GM23338 (cell line): ENCODE measurements around the gene CD7. TPM values are rescaled to one million over a fixed set of nuclear protein-coding genes. Genes with fewer than 3 reads are reported as not detected.
"Not testable (repeated sequence)": the region's sequence is repeated elsewhere in the genome, so short reads cannot be mapped to it uniquely, and the experiment has no call there.

Source experiments
- ATAC-seq: fragments of 200-7000 bp; cut with Tn5 transposase; 3 replicates; pipeline ENCODE4 v1.9.1; 2020
- DNase-seq: peaks from one replicate; pipeline ENCODE4 v3.0.0-alpha.2; 2015; ENCODE audit warnings: low spot score
- H2AFZ ChIP-seq: fragments of 200-600 bp; sonication (generic); 2 replicates; pipeline ENCODE4 v1.8.0; 2016; ENCODE audit warnings: antibody characterized with exemption, mild to moderate bottlenecking, moderate library complexity
- H3F3A ChIP-seq: fragments of 200-600 bp; sonication (generic); replicated peaks from 2 replicates; pipeline ENCODE4 v1.8.0; 2017; ENCODE audit warnings: antibody characterized with exemption, mixed run types, low read depth
- H3K27ac ChIP-seq: fragments of 200-600 bp; sonication (generic); 2 replicates; pipeline ENCODE4 v1.6.1; 2016; ENCODE audit warnings: low read depth
- H3K27me3 ChIP-seq: fragments of 200-600 bp; sonication (generic); 2 replicates; pipeline ENCODE4 v1.8.0; 2016; ENCODE audit warnings: mild to moderate bottlenecking, mixed run types, moderate library complexity; ENCODE audit not compliant: insufficient read depth
- H3K36me3 ChIP-seq: fragments of 200-600 bp; sonication (generic); 2 replicates; pipeline ENCODE4 v1.8.0; 2016; ENCODE audit warnings: mild to moderate bottlenecking; ENCODE audit not compliant: insufficient read depth
- H3K4me1 ChIP-seq: fragments of 200-600 bp; sonication (generic); 2 replicates; pipeline ENCODE4 v1.8.0; 2016; ENCODE audit warnings: mild to moderate bottlenecking, moderate library complexity; ENCODE audit not compliant: insufficient read depth
- H3K4me2 ChIP-seq: fragments of 200-600 bp; sonication (generic); 2 replicates; pipeline ENCODE4 v1.7.1; 2017; ENCODE audit warnings: mixed run types
- H3K4me3 ChIP-seq: fragments of 200-600 bp; sonication (generic); 2 replicates; pipeline ENCODE4 v1.6.1; 2016; ENCODE audit warnings: mixed run types
- H3K79me2 ChIP-seq: fragments of 200-600 bp; sonication (generic); replicated peaks from 2 replicates; pipeline ENCODE4 v1.8.0; 2017; ENCODE audit warnings: mild to moderate bottlenecking; ENCODE audit not compliant: insufficient read depth
- H3K9me2 ChIP-seq: fragments of 200-600 bp; sonication (generic); 2 replicates; pipeline ENCODE4 v1.8.0; 2017; ENCODE audit not compliant: insufficient read depth
- H4K20me1 ChIP-seq: fragments of 200-600 bp; sonication (generic); replicated peaks from 2 replicates; pipeline ENCODE4 v1.8.0; 2017; ENCODE audit warnings: mild to moderate bottlenecking; ENCODE audit not compliant: insufficient read depth
- H3K27ac Mint-ChIP-seq: 2 replicates; pipeline ENCODE4 v1.8.0; 2020; ENCODE audit warnings: inconsistent platforms, mild to moderate bottlenecking, moderate library complexity, mixed read lengths
- H3K27me3 Mint-ChIP-seq: 3 replicates; pipeline ENCODE4 v1.8.0; 2022; ENCODE audit warnings: low read depth, mild to moderate bottlenecking, moderate library complexity, mixed read lengths, inconsistent platforms; ENCODE audit not compliant: insufficient read depth, poor library complexity
- H3K36me3 Mint-ChIP-seq: 3 replicates; pipeline ENCODE4 v1.8.0; 2021; ENCODE audit warnings: low read depth, mild to moderate bottlenecking, inconsistent platforms, moderate library complexity, mixed read lengths
- H3K4me1 Mint-ChIP-seq: 3 replicates; pipeline ENCODE4 v1.8.0; 2020; ENCODE audit warnings: mild to moderate bottlenecking, inconsistent platforms, mixed read lengths
- H3K4me3 Mint-ChIP-seq: 3 replicates; pipeline ENCODE4 v1.8.0; 2021; ENCODE audit warnings: moderate library complexity, mild to moderate bottlenecking, inconsistent platforms, mixed read lengths
- H3K9me3 Mint-ChIP-seq: 3 replicates; pipeline ENCODE4 v1.8.0; 2020; ENCODE audit warnings: moderate library complexity, mild to moderate bottlenecking, inconsistent platforms, mixed read lengths
- EZH2phosphoT487 ChIP-seq: fragments of 200-600 bp; sonication (generic); IDR thresholded peaks from one replicate; pipeline ENCODE4 v1.8.1; 2018; ENCODE audit warnings: antibody characterized with exemption; ENCODE audit not compliant: unreplicated experiment
- JUNB ChIP-seq: IDR thresholded peaks from one replicate; pipeline ENCODE4 v1.6.1; 2016; ENCODE audit warnings: antibody characterized with exemption; ENCODE audit not compliant: unreplicated experiment
- ZNF331 ChIP-seq: fragments of 250-450 bp; sonication (Bioruptor Pico); IDR thresholded peaks from 2 replicates; pipeline ENCODE4 v1.5.0; 2020; ENCODE audit warnings: low read depth, mild to moderate bottlenecking, moderate library complexity
- polyA plus RNA-seq: library from polyadenylated mRNA; unstranded; fragments of >200 nt; fragmentation: Nextera tagmentation; extraction: Ambion mirVana; gene quantifications from 2 replicates; pipeline ENCODE4 v1.2.1, GENCODE V29; 2016
- total RNA-seq: library from RNA; depleted of rRNA; stranded (reverse); fragments of >200 nt; shearing (Covaris generic); gene quantifications from 2 replicates; pipeline ENCODE4 v1.2.3, GENCODE V29; 2014
- TF ChIP-seq, protein P1 (sequence below): IDR thresholded peaks from one replicate; pipeline ENCODE4 v1.6.1; 2018; ENCODE audit warnings: antibody characterized with exemption; ENCODE audit not compliant: unreplicated experiment
- TF ChIP-seq, protein P2 (sequence below), 2 experiments: fragments of 200-600 bp in 1 of 2; sonication (generic) in 1 of 2; conservative IDR thresholded peaks; 2 replicates each; pipeline versions ENCODE4 v1.5.1 to v1.6.1; 2016 to 2017; ENCODE audit warnings: antibody characterized with exemption in 2 of 2, low read depth in 2 of 2, mild to moderate bottlenecking in 2 of 2, moderate library complexity in 1 of 2
- TF ChIP-seq, protein P3 (sequence below): IDR thresholded peaks from 2 replicates; pipeline ENCODE4 v1.6.1; 2016; ENCODE audit warnings: antibody characterized with exemption

The CD7 gene
- total and polyA plus RNA-seq, 2 experiments from 2014 or later = 0.42 to 0.44 TPM

DNA sequence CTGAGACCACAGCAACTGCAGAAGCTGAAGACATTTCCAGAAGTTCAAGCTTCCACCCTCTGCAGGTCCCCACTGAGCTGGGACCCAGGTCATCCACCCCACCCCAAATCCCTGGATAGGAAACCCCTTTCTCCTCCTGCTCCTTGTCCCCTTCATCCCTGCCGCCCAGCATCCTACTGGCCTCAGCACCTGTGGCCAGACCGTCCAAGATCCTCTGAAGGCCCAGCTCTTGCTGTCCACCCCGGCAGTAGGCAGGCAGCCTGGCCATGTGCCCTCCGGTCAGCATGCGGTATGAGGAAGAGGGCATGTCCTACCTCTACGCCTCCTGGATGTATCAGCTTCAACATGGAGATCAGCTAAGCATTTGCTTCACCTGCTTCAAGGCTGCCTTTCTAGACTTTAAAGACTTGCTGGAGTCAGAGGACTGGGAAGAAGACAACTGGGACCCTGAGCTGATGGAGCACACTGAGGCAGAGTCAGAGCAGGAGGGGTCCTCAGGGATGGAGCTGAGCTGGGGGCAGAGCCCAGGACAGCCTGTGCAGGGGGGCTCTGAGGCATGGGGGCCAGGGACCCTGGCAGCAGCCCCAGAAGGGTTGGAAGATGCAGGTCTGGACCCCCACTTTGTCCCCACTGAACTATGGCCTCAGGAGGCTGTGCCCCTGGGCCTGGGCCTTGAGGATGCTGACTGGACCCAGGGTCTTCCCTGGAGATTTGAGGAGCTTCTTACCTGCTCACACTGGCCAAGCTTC, 44.7 kb upstream of the CD7 start (continued):
- TF ChIP-seq, protein P1, sequence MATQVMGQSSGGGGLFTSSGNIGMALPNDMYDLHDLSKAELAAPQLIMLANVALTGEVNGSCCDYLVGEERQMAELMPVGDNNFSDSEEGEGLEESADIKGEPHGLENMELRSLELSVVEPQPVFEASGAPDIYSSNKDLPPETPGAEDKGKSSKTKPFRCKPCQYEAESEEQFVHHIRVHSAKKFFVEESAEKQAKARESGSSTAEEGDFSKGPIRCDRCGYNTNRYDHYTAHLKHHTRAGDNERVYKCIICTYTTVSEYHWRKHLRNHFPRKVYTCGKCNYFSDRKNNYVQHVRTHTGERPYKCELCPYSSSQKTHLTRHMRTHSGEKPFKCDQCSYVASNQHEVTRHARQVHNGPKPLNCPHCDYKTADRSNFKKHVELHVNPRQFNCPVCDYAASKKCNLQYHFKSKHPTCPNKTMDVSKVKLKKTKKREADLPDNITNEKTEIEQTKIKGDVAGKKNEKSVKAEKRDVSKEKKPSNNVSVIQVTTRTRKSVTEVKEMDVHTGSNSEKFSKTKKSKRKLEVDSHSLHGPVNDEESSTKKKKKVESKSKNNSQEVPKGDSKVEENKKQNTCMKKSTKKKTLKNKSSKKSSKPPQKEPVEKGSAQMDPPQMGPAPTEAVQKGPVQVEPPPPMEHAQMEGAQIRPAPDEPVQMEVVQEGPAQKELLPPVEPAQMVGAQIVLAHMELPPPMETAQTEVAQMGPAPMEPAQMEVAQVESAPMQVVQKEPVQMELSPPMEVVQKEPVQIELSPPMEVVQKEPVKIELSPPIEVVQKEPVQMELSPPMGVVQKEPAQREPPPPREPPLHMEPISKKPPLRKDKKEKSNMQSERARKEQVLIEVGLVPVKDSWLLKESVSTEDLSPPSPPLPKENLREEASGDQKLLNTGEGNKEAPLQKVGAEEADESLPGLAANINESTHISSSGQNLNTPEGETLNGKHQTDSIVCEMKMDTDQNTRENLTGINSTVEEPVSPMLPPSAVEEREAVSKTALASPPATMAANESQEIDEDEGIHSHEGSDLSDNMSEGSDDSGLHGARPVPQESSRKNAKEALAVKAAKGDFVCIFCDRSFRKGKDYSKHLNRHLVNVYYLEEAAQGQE = no peak

DNA sequence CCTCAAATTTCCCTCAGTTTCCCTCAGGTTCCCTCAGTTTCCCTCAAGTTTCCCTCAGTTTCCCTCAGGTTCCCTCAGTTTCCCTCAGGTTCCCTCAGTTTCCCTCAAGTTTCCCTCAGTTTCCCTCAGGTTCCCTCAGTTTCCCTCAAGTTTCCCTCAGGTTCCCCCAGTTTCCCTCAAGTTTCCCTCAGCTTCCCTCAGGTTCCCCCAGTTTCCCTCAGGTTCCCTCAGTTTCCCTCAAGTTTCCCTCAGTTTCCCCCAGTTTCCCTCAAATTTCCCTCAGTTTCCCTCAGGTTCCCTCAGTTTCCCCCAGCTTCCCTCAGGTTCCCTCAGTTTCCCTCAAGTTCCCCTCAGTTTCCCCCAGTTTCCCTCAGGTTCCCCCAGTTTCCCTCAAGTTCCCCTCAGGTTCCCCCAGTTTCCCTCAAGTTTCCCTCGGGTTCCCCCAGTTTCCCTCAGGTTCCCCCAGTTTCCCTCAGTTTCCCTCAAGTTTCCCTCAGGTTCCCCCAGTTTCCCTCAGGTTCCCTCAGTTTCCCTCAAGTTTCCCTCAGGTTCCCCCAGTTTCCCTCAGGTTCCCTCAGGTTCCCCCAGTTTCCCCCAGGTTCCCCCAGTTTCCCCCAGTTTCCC, 42.2 kb upstream of the CD7 start:
- H3K36me3 ChIP-seq, H3K4me2 ChIP-seq, H4K20me1 ChIP-seq, H3K27ac Mint-ChIP-seq, H3K79me2 ChIP-seq, H3F3A ChIP-seq, H2AFZ ChIP-seq, H3K27ac ChIP-seq, H3K4me3 ChIP-seq, H3K4me1 ChIP-seq, H3K9me3 Mint-ChIP-seq, H3K36me3 Mint-ChIP-seq, H3K4me3 Mint-ChIP-seq, H3K9me2 ChIP-seq, H3K27me3 ChIP-seq, DNase-seq, ATAC-seq: not testable (repeated sequence)
- H3K27me3 Mint-ChIP-seq = peaks cover 15% of the 10 kb centered on the region
- peaks cover 20% of the 10 kb centered on the region for H3K4me1 Mint-ChIP-seq

DNA sequence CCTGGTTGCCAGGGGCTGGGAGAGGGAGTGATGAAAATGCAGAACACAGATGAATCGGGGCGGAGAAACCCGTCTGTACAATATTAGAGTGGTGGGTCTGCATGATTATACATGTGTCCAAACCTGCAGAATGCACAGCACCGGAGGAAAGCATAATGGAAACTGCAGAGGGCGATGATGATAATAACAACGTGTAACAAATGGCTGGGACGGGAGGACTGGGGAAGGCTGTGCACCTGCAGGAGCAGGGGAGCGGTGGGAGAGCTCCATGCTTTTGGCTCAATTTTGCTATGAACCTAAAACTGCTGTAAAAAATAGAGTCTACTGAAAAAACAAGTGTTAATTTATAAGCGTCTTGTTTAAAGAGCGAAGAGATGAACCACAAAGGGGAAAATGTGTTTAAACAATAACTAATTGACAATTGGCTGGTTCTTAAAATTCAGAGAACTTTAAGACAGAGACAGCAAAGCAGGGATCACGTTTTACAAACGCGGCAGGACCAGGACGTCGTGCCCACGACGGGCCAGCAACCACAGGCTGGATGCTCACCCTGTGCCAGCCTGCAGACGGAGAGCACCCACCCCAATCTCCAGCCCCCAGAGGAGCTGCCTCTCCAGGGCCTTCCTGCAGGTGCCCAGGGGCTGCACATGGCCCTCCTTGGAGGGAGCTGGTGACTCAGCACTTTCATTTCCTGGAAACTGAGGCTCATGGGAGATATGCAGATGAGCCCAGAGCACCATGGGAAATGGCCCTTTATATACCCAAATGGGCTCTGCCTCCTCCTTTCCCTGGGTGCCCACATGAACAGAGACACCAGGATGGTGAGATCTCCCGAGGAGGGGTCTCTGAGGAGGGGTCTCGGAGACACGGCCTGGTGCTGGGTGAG, 41.3 kb upstream of the CD7 start, which contains the start of gene TEX19:
Gene TEX19 (plus strand): TSS at position 783 of the 886 bp plus-strand sequence. CDS start 2,904 bp downstream, outside the sequence.
- TF ChIP-seq JUNB = no peak
- no peak for TF ChIP-seq ZNF331
- TF ChIP-seq, protein P2, sequence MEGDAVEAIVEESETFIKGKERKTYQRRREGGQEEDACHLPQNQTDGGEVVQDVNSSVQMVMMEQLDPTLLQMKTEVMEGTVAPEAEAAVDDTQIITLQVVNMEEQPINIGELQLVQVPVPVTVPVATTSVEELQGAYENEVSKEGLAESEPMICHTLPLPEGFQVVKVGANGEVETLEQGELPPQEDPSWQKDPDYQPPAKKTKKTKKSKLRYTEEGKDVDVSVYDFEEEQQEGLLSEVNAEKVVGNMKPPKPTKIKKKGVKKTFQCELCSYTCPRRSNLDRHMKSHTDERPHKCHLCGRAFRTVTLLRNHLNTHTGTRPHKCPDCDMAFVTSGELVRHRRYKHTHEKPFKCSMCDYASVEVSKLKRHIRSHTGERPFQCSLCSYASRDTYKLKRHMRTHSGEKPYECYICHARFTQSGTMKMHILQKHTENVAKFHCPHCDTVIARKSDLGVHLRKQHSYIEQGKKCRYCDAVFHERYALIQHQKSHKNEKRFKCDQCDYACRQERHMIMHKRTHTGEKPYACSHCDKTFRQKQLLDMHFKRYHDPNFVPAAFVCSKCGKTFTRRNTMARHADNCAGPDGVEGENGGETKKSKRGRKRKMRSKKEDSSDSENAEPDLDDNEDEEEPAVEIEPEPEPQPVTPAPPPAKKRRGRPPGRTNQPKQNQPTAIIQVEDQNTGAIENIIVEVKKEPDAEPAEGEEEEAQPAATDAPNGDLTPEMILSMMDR (conservative IDR thresholded peaks at IDR 0.05; ENCODE audit: low read depth in 2 of 2) = 0 out of 4 replicates have a peak, but pooled peaks of 1 of the 2 experiments have one; percentile 8
- TF ChIP-seq, protein P1 = no peak
- TF ChIP-seq, protein P3, sequence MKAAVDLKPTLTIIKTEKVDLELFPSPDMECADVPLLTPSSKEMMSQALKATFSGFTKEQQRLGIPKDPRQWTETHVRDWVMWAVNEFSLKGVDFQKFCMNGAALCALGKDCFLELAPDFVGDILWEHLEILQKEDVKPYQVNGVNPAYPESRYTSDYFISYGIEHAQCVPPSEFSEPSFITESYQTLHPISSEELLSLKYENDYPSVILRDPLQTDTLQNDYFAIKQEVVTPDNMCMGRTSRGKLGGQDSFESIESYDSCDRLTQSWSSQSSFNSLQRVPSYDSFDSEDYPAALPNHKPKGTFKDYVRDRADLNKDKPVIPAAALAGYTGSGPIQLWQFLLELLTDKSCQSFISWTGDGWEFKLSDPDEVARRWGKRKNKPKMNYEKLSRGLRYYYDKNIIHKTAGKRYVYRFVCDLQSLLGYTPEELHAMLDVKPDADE = no peak
- TF ChIP-seq EZH2phosphoT487 = no peak
- Histone ChIP-seq H2AFZ (peak within 1 kb of the TSS; percentile 80; the same call in 1 of the 2 replicates), H3F3A (no peaks in the 10 kb centered on the region), H3K4me1 (no peaks in the 10 kb centered on the region), H3K9me2 (no peaks in the 10 kb centered on the region), H3K79me2 (no peaks in the 10 kb centered on the region), H4K20me1 (no peaks in the 10 kb centered on the region), H3K4me2 (no peak within 1 kb of the TSS), H3K27me3 (no peaks in the 10 kb centered on the region), H3K27ac (no peak within 1 kb of the TSS), H3K36me3 (no peaks in the 10 kb centered on the region), H3K4me3 (no peak within 1 kb of the TSS)
- Mint-ChIP-seq H3K9me3 (no peaks in the 10 kb centered on the region), H3K4me1 (peaks cover 20% of the 10 kb centered on the region), H3K27me3 (peaks cover 15% of the 10 kb centered on the region), H3K4me3 (no peak within 1 kb of the TSS), H3K27ac (no peak within 1 kb of the TSS), H3K36me3 (no peaks in the 10 kb centered on the region)
- ATAC-seq (no peak), DNase-seq (peak; percentile 50)
